Keratinocyte (primary cell): ENCODE data around the gene FGF1. TPM values are rescaled to one million over a fixed set of nuclear protein-coding genes. Genes with fewer than 3 reads are reported as not detected.

ENCODE experiments used
- DNase-seq: peaks from one replicate; pipeline ENCODE4 v3.0.0-alpha.2; 2011; ENCODE audit warnings: low read depth, missing footprints, low spot score
- FAIRE-seq: peaks from 2 replicates; lab custom pipeline; 2011; peaks lifted over from hg19 to GRCh38; lab: Jason Lieb, UNC
- H2AFZ ChIP-seq: 2 replicates; pipeline ENCODE4 v1.6.0; 2012; ENCODE audit warnings: low read length, control low read depth, inconsistent platforms; ENCODE audit not compliant: control insufficient read depth
- H3K27ac ChIP-seq: 2 replicates; pipeline ENCODE4 v1.5.1; 2011; ENCODE audit warnings: low read length; ENCODE audit not compliant: control insufficient read depth, insufficient read depth
- H3K27me3 ChIP-seq: 3 replicates; pipeline ENCODE4 v1.6.0; 2011; ENCODE audit warnings: low read length; ENCODE audit not compliant: control insufficient read depth, insufficient read depth; ENCODE audit errors: extremely low read depth
- H3K36me3 ChIP-seq, 2 experiments: 2 replicates in 1 of 2; 3 replicates in 1 of 2; pipeline ENCODE4 v1.5.1; 2011; ENCODE audit warnings: low read length in 2 of 2, mild to moderate bottlenecking in 1 of 2; ENCODE audit not compliant: control insufficient read depth in 2 of 2, insufficient read depth in 2 of 2; ENCODE audit errors: extremely low read depth in 1 of 2
- H3K4me1 ChIP-seq: 3 replicates; pipeline ENCODE4 v1.5.1; 2011; ENCODE audit warnings: low read length; ENCODE audit not compliant: control insufficient read depth, insufficient read depth; ENCODE audit errors: extremely low read depth
- H3K4me2 ChIP-seq: 3 replicates; pipeline ENCODE4 v1.6.0; 2011; ENCODE audit warnings: low read depth, low read length; ENCODE audit not compliant: control insufficient read depth, insufficient read depth; ENCODE audit errors: extremely low read depth
- H3K4me3 ChIP-seq, 3 experiments: fragments of 200-600 bp in 1 of 3; sonication (generic) in 1 of 3; 2 replicates in 2 of 3; 3 replicates in 1 of 3; pipeline ENCODE4 v1.5.1; 2011 to 2016; ENCODE audit warnings: low read length in 3 of 3, mild to moderate bottlenecking in 3 of 3, control low read depth in 2 of 3, inconsistent platforms in 1 of 3, low read depth in 1 of 3, mixed read lengths in 1 of 3, mixed run types in 1 of 3, moderate library complexity in 1 of 3; ENCODE audit not compliant: control insufficient read depth in 2 of 3, insufficient read depth in 2 of 3; ENCODE audit errors: extremely low read depth in 1 of 3
- H3K79me2 ChIP-seq: 2 replicates; pipeline ENCODE4 v1.6.0; 2012; ENCODE audit warnings: low read length; ENCODE audit not compliant: control insufficient read depth, insufficient read depth
- H3K9ac ChIP-seq: 3 replicates; pipeline ENCODE4 v1.6.0; 2011; ENCODE audit warnings: low read length; ENCODE audit not compliant: control insufficient read depth, insufficient read depth; ENCODE audit errors: extremely low read depth
- H3K9me1 ChIP-seq: 3 replicates; pipeline ENCODE4 v1.6.0; 2011; ENCODE audit warnings: low read length; ENCODE audit not compliant: control insufficient read depth, insufficient read depth; ENCODE audit errors: extremely low read depth
- H3K9me3 ChIP-seq: 2 replicates; pipeline ENCODE4 v1.5.1; 2012; ENCODE audit warnings: low read depth, low read length; ENCODE audit not compliant: control insufficient read depth
- H4K20me1 ChIP-seq: 3 replicates; pipeline ENCODE4 v1.6.0; 2011; ENCODE audit warnings: low read length; ENCODE audit not compliant: control insufficient read depth, insufficient read depth; ENCODE audit errors: extremely low read depth
- EZH2 ChIP-seq: IDR thresholded peaks from one replicate; pipeline ENCODE4 v1.6.1; 2012; ENCODE audit warnings: inconsistent platforms, mild to moderate bottlenecking, low read length, moderate library complexity
- dilution Hi-C: fragments of 300-500 bp; cut with MboI; formaldehyde crosslinking; loops from one replicate; pipeline ENCODE4 v1.7.0; 2020; ENCODE audit warnings: low sequenced_read_pairs; ENCODE audit not compliant: extremely low pct_ligation_motif_present
- polyA plus RNA-seq, 5 experiments: library from polyadenylated mRNA; depleted of rRNA in 3 of 5; stranded (reverse) in 3 of 5; stranded (forward) in 1 of 5; unstranded in 1 of 5; fragments of >200 nt; gene quantifications; 1 replicate in 1 of 5; 2 replicates in 3 of 5; 3 replicates in 1 of 5; pipeline versions ENCODE4 v1.2.1 to v1.2.3, GENCODE V29; 2011 to 2012; ENCODE audit warnings: missing spikeins in 2 of 5, low read depth in 1 of 5, low replicate concordance in 1 of 5
- TF ChIP-seq, protein P1 (sequence below), 3 experiments: IDR thresholded peaks in 1 of 3; conservative IDR thresholded peaks in 1 of 3; optimal IDR thresholded peaks in 1 of 3; 2 replicates in 2 of 3; 3 replicates in 1 of 3; pipeline versions ENCODE3 to v1.5.1; 2011; ENCODE audit warnings: low read length in 3 of 3, mild to moderate bottlenecking in 3 of 3, moderate library complexity in 2 of 3, control low read depth in 1 of 3, inconsistent platforms in 1 of 3; ENCODE audit not compliant: insufficient read depth in 2 of 3; ENCODE audit errors: extremely low read depth in 1 of 3

The FGF1 gene
- polyA plus RNA-seq, 1 donor (not counting 4 experiments of a cell fraction or from before 2014, with no cell fraction given) = 2.4 TPM

DNA sequence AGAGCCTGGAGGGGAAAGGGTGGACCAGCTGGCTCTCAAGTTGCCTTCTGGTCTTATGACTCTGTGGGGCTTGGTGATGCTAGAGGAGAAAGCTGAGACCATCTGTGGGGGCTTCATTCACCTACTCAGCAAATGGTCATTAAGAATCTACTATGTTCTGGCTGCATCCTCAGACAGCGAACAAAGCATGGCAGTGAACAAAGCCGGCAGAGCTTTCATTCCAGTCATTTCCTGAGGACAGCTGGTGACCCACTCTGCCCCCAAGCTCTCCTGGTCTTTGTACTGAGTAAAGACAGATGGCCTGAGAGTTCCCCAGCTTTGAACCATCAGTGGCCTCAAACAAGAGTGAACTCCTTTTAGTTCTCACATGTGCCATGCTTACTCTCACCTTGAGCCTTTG is 48.0 kb downstream of the FGF1 start:
- DNase-seq (no peak), FAIRE-seq (no peak)
- no peaks in the 10 kb centered on the region for H3K27me3 ChIP-seq
- no peaks in the 10 kb centered on the region for H3K9me1 ChIP-seq
- no peaks in the 10 kb centered on the region for H3K36me3 ChIP-seq
- dilution Hi-C loops = no loop called here
- no peak overlapping the region for H3K4me3 ChIP-seq
- no peaks in the 10 kb centered on the region for H4K20me1 ChIP-seq
- no peaks in the 10 kb centered on the region for H3K4me1 ChIP-seq
- H3K9me3 ChIP-seq = no peaks in the 10 kb centered on the region
- H3K79me2 ChIP-seq = no peaks in the 10 kb centered on the region
- no peak overlapping the region for H2AFZ ChIP-seq
- H3K27ac ChIP-seq = no peak overlapping the region
- TF ChIP-seq EZH2 = no peak
- TF ChIP-seq, protein P1, sequence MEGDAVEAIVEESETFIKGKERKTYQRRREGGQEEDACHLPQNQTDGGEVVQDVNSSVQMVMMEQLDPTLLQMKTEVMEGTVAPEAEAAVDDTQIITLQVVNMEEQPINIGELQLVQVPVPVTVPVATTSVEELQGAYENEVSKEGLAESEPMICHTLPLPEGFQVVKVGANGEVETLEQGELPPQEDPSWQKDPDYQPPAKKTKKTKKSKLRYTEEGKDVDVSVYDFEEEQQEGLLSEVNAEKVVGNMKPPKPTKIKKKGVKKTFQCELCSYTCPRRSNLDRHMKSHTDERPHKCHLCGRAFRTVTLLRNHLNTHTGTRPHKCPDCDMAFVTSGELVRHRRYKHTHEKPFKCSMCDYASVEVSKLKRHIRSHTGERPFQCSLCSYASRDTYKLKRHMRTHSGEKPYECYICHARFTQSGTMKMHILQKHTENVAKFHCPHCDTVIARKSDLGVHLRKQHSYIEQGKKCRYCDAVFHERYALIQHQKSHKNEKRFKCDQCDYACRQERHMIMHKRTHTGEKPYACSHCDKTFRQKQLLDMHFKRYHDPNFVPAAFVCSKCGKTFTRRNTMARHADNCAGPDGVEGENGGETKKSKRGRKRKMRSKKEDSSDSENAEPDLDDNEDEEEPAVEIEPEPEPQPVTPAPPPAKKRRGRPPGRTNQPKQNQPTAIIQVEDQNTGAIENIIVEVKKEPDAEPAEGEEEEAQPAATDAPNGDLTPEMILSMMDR (optimal IDR thresholded peaks at IDR 0.05 in 1 of 3, IDR thresholded peaks at IDR 0.05 in 1 of 3, conservative IDR thresholded peaks at IDR 0.05 in 1 of 3; ENCODE audit: extremely low read depth in 1 of 3, insufficient read depth in 2 of 3, low read length in 3 of 3) = no peak
- no peak overlapping the region for H3K4me2 ChIP-seq
- H3K9ac ChIP-seq = no peak overlapping the region

DNA sequence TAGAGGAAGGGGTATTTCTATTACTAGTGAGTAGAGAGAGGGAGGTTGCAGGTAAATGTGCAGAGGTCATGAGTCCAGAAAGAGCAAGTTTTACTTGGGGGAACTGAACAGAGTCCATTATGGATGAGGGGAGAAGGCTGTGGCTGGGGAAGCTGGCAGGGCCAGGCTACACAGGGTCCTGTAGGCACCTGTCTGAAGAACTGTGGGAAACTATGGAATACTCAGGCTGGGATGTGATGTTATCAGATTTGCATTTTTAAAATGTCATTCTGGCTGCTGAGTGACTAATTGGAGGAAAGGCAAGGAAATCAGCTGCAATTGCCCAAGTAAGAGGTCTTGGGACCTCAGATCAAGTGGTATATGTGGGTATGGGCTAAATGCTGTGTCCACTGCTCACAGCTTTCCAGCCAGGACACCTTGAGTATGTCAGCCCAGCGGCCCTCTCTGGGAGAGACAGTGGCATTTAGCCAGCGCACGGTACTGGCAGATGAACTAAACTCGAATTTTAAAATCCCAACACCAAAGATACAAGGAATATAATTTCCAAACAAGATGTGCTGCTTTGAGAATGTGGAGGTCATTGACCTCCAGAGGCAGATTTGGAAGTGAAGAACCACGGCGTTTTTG is 49.1 kb downstream of the FGF1 start:
- Histone ChIP-seq H3K4me1 (no peaks in the 10 kb centered on the region), H3K9me1 (no peaks in the 10 kb centered on the region), H3K4me2 (no peak overlapping the region), H3K9me3 (no peaks in the 10 kb centered on the region), H3K27me3 (no peaks in the 10 kb centered on the region), H4K20me1 (no peaks in the 10 kb centered on the region), H3K4me3 (no peak overlapping the region), H3K36me3 (no peaks in the 10 kb centered on the region), H3K79me2 (no peaks in the 10 kb centered on the region), H3K27ac (no peak overlapping the region), H2AFZ (no peak overlapping the region), H3K9ac (no peak overlapping the region)
- dilution Hi-C loops = no loop called here
- TF ChIP-seq, protein P1 (optimal IDR thresholded peaks at IDR 0.05 in 1 of 3, IDR thresholded peaks at IDR 0.05 in 1 of 3, conservative IDR thresholded peaks at IDR 0.05 in 1 of 3; ENCODE audit: extremely low read depth in 1 of 3, insufficient read depth in 2 of 3, low read length in 3 of 3) = no peak
- no peak for TF ChIP-seq EZH2
- no peak for DNase-seq
- no peak for FAIRE-seq
